Keratinocyte (primary cell): ENCODE measurements around the gene GRB10. TPM values are rescaled to one million over a fixed set of nuclear protein-coding genes. Genes with fewer than 3 reads are reported as not detected.

ENCODE experiments used
- DNase-seq: peaks from one replicate; pipeline ENCODE4 v3.0.0-alpha.2; 2011; ENCODE audit warnings: low read depth, missing footprints, low spot score
- FAIRE-seq: peaks from 2 replicates; lab custom pipeline; 2011; peaks lifted over from hg19 to GRCh38; lab: Jason Lieb, UNC
- H2AFZ ChIP-seq: 2 replicates; pipeline ENCODE4 v1.6.0; 2012; ENCODE audit warnings: low read length, control low read depth, inconsistent platforms; ENCODE audit not compliant: control insufficient read depth
- H3K27ac ChIP-seq: 2 replicates; pipeline ENCODE4 v1.5.1; 2011; ENCODE audit warnings: low read length; ENCODE audit not compliant: control insufficient read depth, insufficient read depth
- H3K27me3 ChIP-seq: 3 replicates; pipeline ENCODE4 v1.6.0; 2011; ENCODE audit warnings: low read length; ENCODE audit not compliant: control insufficient read depth, insufficient read depth; ENCODE audit errors: extremely low read depth
- H3K36me3 ChIP-seq, 2 experiments: 2 replicates in 1 of 2; 3 replicates in 1 of 2; pipeline ENCODE4 v1.5.1; 2011; ENCODE audit warnings: low read length in 2 of 2, mild to moderate bottlenecking in 1 of 2; ENCODE audit not compliant: control insufficient read depth in 2 of 2, insufficient read depth in 2 of 2; ENCODE audit errors: extremely low read depth in 1 of 2
- H3K4me1 ChIP-seq: 3 replicates; pipeline ENCODE4 v1.5.1; 2011; ENCODE audit warnings: low read length; ENCODE audit not compliant: control insufficient read depth, insufficient read depth; ENCODE audit errors: extremely low read depth
- H3K4me2 ChIP-seq: 3 replicates; pipeline ENCODE4 v1.6.0; 2011; ENCODE audit warnings: low read depth, low read length; ENCODE audit not compliant: control insufficient read depth, insufficient read depth; ENCODE audit errors: extremely low read depth
- H3K4me3 ChIP-seq, 3 experiments: fragments of 200-600 bp in 1 of 3; sonication (generic) in 1 of 3; 2 replicates in 2 of 3; 3 replicates in 1 of 3; pipeline ENCODE4 v1.5.1; 2011 to 2016; ENCODE audit warnings: low read length in 3 of 3, mild to moderate bottlenecking in 3 of 3, control low read depth in 2 of 3, inconsistent platforms in 1 of 3, low read depth in 1 of 3, mixed read lengths in 1 of 3, mixed run types in 1 of 3, moderate library complexity in 1 of 3; ENCODE audit not compliant: control insufficient read depth in 2 of 3, insufficient read depth in 2 of 3; ENCODE audit errors: extremely low read depth in 1 of 3
- H3K79me2 ChIP-seq: 2 replicates; pipeline ENCODE4 v1.6.0; 2012; ENCODE audit warnings: low read length; ENCODE audit not compliant: control insufficient read depth, insufficient read depth
- H3K9ac ChIP-seq: 3 replicates; pipeline ENCODE4 v1.6.0; 2011; ENCODE audit warnings: low read length; ENCODE audit not compliant: control insufficient read depth, insufficient read depth; ENCODE audit errors: extremely low read depth
- H3K9me1 ChIP-seq: 3 replicates; pipeline ENCODE4 v1.6.0; 2011; ENCODE audit warnings: low read length; ENCODE audit not compliant: control insufficient read depth, insufficient read depth; ENCODE audit errors: extremely low read depth
- H3K9me3 ChIP-seq: 2 replicates; pipeline ENCODE4 v1.5.1; 2012; ENCODE audit warnings: low read depth, low read length; ENCODE audit not compliant: control insufficient read depth
- H4K20me1 ChIP-seq: 3 replicates; pipeline ENCODE4 v1.6.0; 2011; ENCODE audit warnings: low read length; ENCODE audit not compliant: control insufficient read depth, insufficient read depth; ENCODE audit errors: extremely low read depth
- CTCF ChIP-seq, 3 experiments: IDR thresholded peaks in 1 of 3; conservative IDR thresholded peaks in 1 of 3; optimal IDR thresholded peaks in 1 of 3; 2 replicates in 2 of 3; 3 replicates in 1 of 3; pipeline versions ENCODE3 to v1.5.1; 2011; ENCODE audit warnings: low read length in 3 of 3, mild to moderate bottlenecking in 3 of 3, moderate library complexity in 2 of 3, control low read depth in 1 of 3, inconsistent platforms in 1 of 3; ENCODE audit not compliant: insufficient read depth in 2 of 3; ENCODE audit errors: extremely low read depth in 1 of 3
- EZH2 ChIP-seq: IDR thresholded peaks from one replicate; pipeline ENCODE4 v1.6.1; 2012; ENCODE audit warnings: inconsistent platforms, mild to moderate bottlenecking, low read length, moderate library complexity
- dilution Hi-C: fragments of 300-500 bp; cut with MboI; formaldehyde crosslinking; loops from one replicate; pipeline ENCODE4 v1.7.0; 2020; ENCODE audit warnings: low sequenced_read_pairs; ENCODE audit not compliant: extremely low pct_ligation_motif_present
- polyA plus RNA-seq, 5 experiments: library from polyadenylated mRNA; depleted of rRNA in 3 of 5; stranded (reverse) in 3 of 5; stranded (forward) in 1 of 5; unstranded in 1 of 5; fragments of >200 nt; gene quantifications; 1 replicate in 1 of 5; 2 replicates in 3 of 5; 3 replicates in 1 of 5; pipeline versions ENCODE4 v1.2.1 to v1.2.3, GENCODE V29; 2011 to 2012; ENCODE audit warnings: missing spikeins in 2 of 5, low read depth in 1 of 5, low replicate concordance in 1 of 5

Gene GRB10
- polyA plus RNA-seq, 1 donor (not counting 4 experiments of a cell fraction or from before 2014, with no cell fraction given), result 4.4 TPM

GRCh38 chr7:50826371-50827172 is 43.9 kb upstream of the GRB10 start:
- no peaks in the 10 kb centered on the region for H3K36me3 ChIP-seq
- peaks cover 15% of the 10 kb centered on the region for H3K4me1 ChIP-seq
- no peaks in the 10 kb centered on the region for H4K20me1 ChIP-seq
- FAIRE-seq (peak; percentile 97), DNase-seq (peak; percentile 59)
- H2AFZ ChIP-seq, result no peak overlapping the region
- H3K9me3 ChIP-seq, result no peaks in the 10 kb centered on the region
- H3K27me3 ChIP-seq, result peaks cover 2% of the 10 kb centered on the region
- H3K4me3 ChIP-seq, result no peak overlapping the region
- dilution Hi-C loops, result no loop called here
- no peak overlapping the region for H3K9ac ChIP-seq
- no peaks in the 10 kb centered on the region for H3K79me2 ChIP-seq
- TF ChIP-seq EZH2 (no peak), CTCF (optimal IDR thresholded peaks at IDR 0.05 in 1 of 3, IDR thresholded peaks at IDR 0.05 in 1 of 3, conservative IDR thresholded peaks at IDR 0.05 in 1 of 3; ENCODE audit: extremely low read depth in 1 of 3, insufficient read depth in 2 of 3, low read length in 3 of 3) (peak in 1 of 3 experiments; percentile 28)
- no peak overlapping the region for H3K27ac ChIP-seq
- H3K4me2 ChIP-seq, result peak overlapping the region; percentile 59
- no peaks in the 10 kb centered on the region for H3K9me1 ChIP-seq

- Histone ChIP-seq H3K9ac (no peak overlapping the region), H2AFZ (no peak overlapping the region), H3K36me3 (no peaks in the 10 kb centered on the region), H3K9me3 (no peaks in the 10 kb centered on the region), H4K20me1 (no peaks in the 10 kb centered on the region), H3K4me1 (peaks cover 15% of the 10 kb centered on the region), H3K79me2 (no peaks in the 10 kb centered on the region), H3K4me3 (no peak overlapping the region), H3K27me3 (peaks cover 7% of the 10 kb centered on the region), H3K4me2 (no peak overlapping the region), H3K27ac (no peak overlapping the region), H3K9me1 (no peaks in the 10 kb centered on the region)
- dilution Hi-C loops, result no loop called here
- DNase-seq, result no peak
- TF ChIP-seq EZH2 (no peak), CTCF (optimal IDR thresholded peaks at IDR 0.05 in 1 of 3, IDR thresholded peaks at IDR 0.05 in 1 of 3, conservative IDR thresholded peaks at IDR 0.05 in 1 of 3; ENCODE audit: extremely low read depth in 1 of 3, insufficient read depth in 2 of 3, low read length in 3 of 3) (no peak)
- no peak for FAIRE-seq
These were observed 42.8 kb upstream of the GRB10 start for GRCh38 chr7:50825465-50825864.
